HepG2 (cell line): ENCODE results near the gene MARS1. TPM values are rescaled to one million over a fixed set of nuclear protein-coding genes. Genes with fewer than 3 reads are reported as not detected.

Experiments used
- ARID2 ChIP-seq: sonication (generic); formaldehyde crosslinking; IDR thresholded peaks from 2 replicates; pipeline ENCODE4 v1.8.1; 2022; ENCODE audit warnings: mild to moderate bottlenecking, missing genetic modification reagents, borderline replicate concordance
- CCAR2 ChIP-seq: fragments of 200-400 bp; formaldehyde crosslinking; optimal IDR thresholded peaks from 2 replicates; pipeline ENCODE3; 2018; ENCODE audit warnings: low read depth, mild to moderate bottlenecking, low read length, moderate library complexity
- CENPT ChIP-seq: sonication (generic); formaldehyde crosslinking; IDR thresholded peaks from 2 replicates; pipeline ENCODE4 v1.8.0; 2022; ENCODE audit warnings: low read depth, mild to moderate bottlenecking, moderate library complexity, missing genetic modification reagents
- HHEX ChIP-seq: IDR thresholded peaks from 2 replicates; pipeline ENCODE4 v1.6.1; 2016; ENCODE audit warnings: control low read depth
- KDM5A ChIP-seq: fragments of 200-600 bp; sonication (generic); IDR thresholded peaks from 2 replicates; pipeline ENCODE4 v1.7.0; 2018; ENCODE audit warnings: antibody characterized with exemption, mild to moderate bottlenecking, low read length, borderline replicate concordance
- MTA3 ChIP-seq: sonication (generic); formaldehyde crosslinking; IDR thresholded peaks from 2 replicates; pipeline ENCODE4 v1.4.0; 2020; ENCODE audit warnings: missing genetic modification reagents
- SETDB1 ChIP-seq: sonication (generic); formaldehyde crosslinking; IDR thresholded peaks from 2 replicates; pipeline ENCODE4 v1.5.1; 2020; ENCODE audit warnings: missing genetic modification reagents, mild to moderate bottlenecking, borderline replicate concordance
- SMAD3 ChIP-seq: sonication (generic); formaldehyde crosslinking; IDR thresholded peaks from 2 replicates; pipeline ENCODE4 v1.4.0; 2020; ENCODE audit warnings: missing genetic modification reagents
- ZNF34 ChIP-seq: sonication (generic); formaldehyde crosslinking; IDR thresholded peaks from 2 replicates; pipeline ENCODE4 v1.4.0; 2020; ENCODE audit warnings: mild to moderate bottlenecking, missing genetic modification reagents, borderline replicate concordance
- ZNF496 ChIP-seq: sonication (generic); formaldehyde crosslinking; IDR thresholded peaks from 2 replicates; pipeline ENCODE4 v1.8.1; 2023; ENCODE audit warnings: mild to moderate bottlenecking, moderate library complexity, missing genetic modification reagents; ENCODE audit not compliant: insufficient replicate concordance
- ZNF512 ChIP-seq: sonication (generic); formaldehyde crosslinking; IDR thresholded peaks from 2 replicates; pipeline ENCODE4 v1.4.0; 2020; ENCODE audit warnings: mild to moderate bottlenecking, missing genetic modification reagents
- ZNF558 ChIP-seq: sonication (generic); formaldehyde crosslinking; IDR thresholded peaks from 2 replicates; pipeline ENCODE4 v1.9.0; 2022; ENCODE audit warnings: mild to moderate bottlenecking, missing genetic modification reagents, borderline replicate concordance
- ZNF850 ChIP-seq: sonication (generic); formaldehyde crosslinking; conservative IDR thresholded peaks from 2 replicates; pipeline ENCODE4 v1.9.0; 2021; ENCODE audit warnings: mild to moderate bottlenecking, missing genetic modification reagents
- polyA plus RNA-seq, 8 experiments: library from polyadenylated mRNA; depleted of rRNA in 3 of 8; stranded (reverse) in 7 of 8; unstranded in 1 of 8; fragments of >200 nt; fragmentation: Illumina TruSeq in 4 of 8; extraction: Trizol in 4 of 8; gene quantifications; 2 replicates each; pipeline versions ENCODE4 v1.2.1 to v1.2.3, GENCODE V29; 2011 to 2016; ENCODE audit warnings: low read depth in 4 of 8, missing spikeins in 1 of 8, mixed read lengths in 1 of 8; ENCODE audit not compliant: insufficient read depth in 1 of 8
- total RNA-seq, 5 experiments: library from RNA; depleted of rRNA; stranded (reverse); fragments of >200 nt; fragmentation: Illumina TruSeq; extraction: Trizol; gene quantifications; 2 replicates each; pipeline ENCODE4 v1.2.3, GENCODE V29; 2016; ENCODE audit warnings: low read depth in 1 of 5
- TF ChIP-seq, protein P1 (sequence below), 2 experiments: sonication (generic) in 1 of 2; formaldehyde crosslinking in 1 of 2; IDR thresholded peaks; 2 replicates each; pipeline versions ENCODE4 v1.4.0 to v1.6.1; 2016 to 2020; ENCODE audit warnings: borderline replicate concordance in 1 of 2, low read depth in 1 of 2, mild to moderate bottlenecking in 1 of 2, missing genetic modification reagents in 1 of 2
- TF ChIP-seq, protein P2 (sequence below): sonication (generic); formaldehyde crosslinking; IDR thresholded peaks from 2 replicates; pipeline ENCODE4 v1.5.0; 2020; ENCODE audit warnings: missing genetic modification reagents
- TF ChIP-seq, protein P3 (sequence below): sonication (generic); formaldehyde crosslinking; IDR thresholded peaks from 2 replicates; pipeline ENCODE4 v1.4.0; 2020; ENCODE audit warnings: mild to moderate bottlenecking, missing genetic modification reagents, borderline replicate concordance
- TF ChIP-seq, protein P4 (sequence below): sonication (generic); formaldehyde crosslinking; IDR thresholded peaks from 2 replicates; pipeline ENCODE4 v1.5.0; 2020; ENCODE audit warnings: missing genetic modification reagents, mild to moderate bottlenecking, borderline replicate concordance

The MARS1 gene
- total and polyA plus RNA-seq, 2 of the 13 experiments (the other 11 are each of a cell fraction or from before 2014, with no cell fraction given), result 115 to 181 TPM

DNA sequence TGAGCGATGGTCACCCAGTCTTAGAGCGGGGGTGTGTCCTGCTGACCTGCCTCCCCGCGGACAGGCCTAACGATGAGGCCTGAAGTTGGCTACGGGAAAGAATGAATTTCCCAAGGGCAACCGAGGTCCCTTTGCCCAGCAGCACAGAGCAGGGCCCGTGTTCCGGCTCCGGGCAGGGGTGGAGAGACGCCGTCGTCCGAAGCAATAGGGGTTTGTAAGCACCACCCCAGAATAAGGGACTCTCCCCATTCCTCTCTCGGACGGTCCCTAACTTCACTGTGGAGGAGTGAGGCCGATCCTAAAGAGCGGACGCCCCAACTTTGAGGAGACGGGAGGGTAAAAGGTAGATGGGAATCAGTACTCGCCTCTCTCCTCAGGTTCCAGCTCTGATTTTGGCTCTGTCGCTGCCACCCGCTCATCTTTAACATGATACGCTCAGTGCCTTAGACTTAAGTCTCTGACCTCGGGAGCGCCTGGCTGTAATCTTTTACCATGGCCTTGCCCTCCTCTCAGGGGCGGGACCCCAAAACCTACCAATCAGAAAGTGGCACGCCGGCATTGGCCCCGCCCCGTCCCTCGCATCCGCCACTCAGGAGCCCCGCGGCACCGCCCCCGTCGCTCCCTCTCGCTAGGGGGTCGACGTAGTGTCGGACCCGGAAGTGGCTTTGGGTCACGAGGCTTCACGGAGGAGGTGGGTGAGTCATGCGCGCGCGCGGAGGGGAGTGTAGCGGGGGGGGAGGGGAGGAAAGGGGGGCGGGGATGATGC is 32.4 kb downstream of the MARS1 start, which contains the start of gene DDIT3 (continued):
- TF ChIP-seq, protein P1, sequence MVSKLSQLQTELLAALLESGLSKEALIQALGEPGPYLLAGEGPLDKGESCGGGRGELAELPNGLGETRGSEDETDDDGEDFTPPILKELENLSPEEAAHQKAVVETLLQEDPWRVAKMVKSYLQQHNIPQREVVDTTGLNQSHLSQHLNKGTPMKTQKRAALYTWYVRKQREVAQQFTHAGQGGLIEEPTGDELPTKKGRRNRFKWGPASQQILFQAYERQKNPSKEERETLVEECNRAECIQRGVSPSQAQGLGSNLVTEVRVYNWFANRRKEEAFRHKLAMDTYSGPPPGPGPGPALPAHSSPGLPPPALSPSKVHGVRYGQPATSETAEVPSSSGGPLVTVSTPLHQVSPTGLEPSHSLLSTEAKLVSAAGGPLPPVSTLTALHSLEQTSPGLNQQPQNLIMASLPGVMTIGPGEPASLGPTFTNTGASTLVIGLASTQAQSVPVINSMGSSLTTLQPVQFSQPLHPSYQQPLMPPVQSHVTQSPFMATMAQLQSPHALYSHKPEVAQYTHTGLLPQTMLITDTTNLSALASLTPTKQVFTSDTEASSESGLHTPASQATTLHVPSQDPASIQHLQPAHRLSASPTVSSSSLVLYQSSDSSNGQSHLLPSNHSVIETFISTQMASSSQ (IDR thresholded peaks at IDR 0.05; ENCODE audit: low read depth), result no peak; the same call in 1 of the 2 replicates
- TF ChIP-seq, protein P1 (CRISPR knock-in tag; IDR thresholded peaks at IDR 0.05; ENCODE audit: borderline replicate concordance), result peak; percentile 73; the same call in 1 of the 2 replicates
- TF ChIP-seq SETDB1 (CRISPR knock-in tag), result no peak
- TF ChIP-seq, protein P2, sequence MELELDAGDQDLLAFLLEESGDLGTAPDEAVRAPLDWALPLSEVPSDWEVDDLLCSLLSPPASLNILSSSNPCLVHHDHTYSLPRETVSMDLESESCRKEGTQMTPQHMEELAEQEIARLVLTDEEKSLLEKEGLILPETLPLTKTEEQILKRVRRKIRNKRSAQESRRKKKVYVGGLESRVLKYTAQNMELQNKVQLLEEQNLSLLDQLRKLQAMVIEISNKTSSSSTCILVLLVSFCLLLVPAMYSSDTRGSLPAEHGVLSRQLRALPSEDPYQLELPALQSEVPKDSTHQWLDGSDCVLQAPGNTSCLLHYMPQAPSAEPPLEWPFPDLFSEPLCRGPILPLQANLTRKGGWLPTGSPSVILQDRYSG (CRISPR knock-in tag), result no peak
- no peak for TF ChIP-seq ZNF850
- 0 out of 2 replicates have a peak, but pooled peaks have one; percentile 44 for TF ChIP-seq KDM5A
- TF ChIP-seq ARID2 (CRISPR knock-in tag), result no peak
- TF ChIP-seq, protein P3, sequence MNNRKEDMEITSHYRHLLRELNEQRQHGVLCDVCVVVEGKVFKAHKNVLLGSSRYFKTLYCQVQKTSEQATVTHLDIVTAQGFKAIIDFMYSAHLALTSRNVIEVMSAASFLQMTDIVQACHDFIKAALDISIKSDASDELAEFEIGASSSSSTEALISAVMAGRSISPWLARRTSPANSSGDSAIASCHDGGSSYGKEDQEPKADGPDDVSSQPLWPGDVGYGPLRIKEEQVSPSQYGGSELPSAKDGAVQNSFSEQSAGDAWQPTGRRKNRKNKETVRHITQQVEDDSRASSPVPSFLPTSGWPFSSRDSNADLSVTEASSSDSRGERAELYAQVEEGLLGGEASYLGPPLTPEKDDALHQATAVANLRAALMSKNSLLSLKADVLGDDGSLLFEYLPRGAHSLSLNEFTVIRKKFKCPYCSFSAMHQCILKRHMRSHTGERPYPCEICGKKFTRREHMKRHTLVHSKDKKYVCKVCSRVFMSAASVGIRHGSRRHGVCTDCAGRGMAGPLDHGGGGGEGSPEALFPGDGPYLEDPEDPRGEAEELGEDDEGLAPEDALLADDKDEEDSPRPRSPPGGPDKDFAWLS (CRISPR knock-in tag), result no peak
- TF ChIP-seq ZNF558 (CRISPR knock-in tag), result no peak
- no peak for TF ChIP-seq ZNF512 (CRISPR knock-in tag)
- TF ChIP-seq SMAD3 (CRISPR knock-in tag), result no peak
- no peak for TF ChIP-seq ZNF496
- no peak for TF ChIP-seq HHEX (CRISPR knock-in tag)
- peak; percentile 69; the same call in 1 of the 2 replicates for TF ChIP-seq ZNF34 (CRISPR knock-in tag)
- no peak for TF ChIP-seq CCAR2
- TF ChIP-seq, protein P4, sequence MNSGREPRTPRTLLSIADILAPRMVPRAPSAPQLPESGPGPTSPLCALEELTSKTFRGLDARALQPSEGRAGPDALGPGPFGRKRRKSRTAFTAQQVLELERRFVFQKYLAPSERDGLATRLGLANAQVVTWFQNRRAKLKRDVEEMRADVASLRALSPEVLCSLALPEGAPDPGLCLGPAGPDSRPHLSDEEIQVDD (CRISPR knock-in tag), result no peak
- TF ChIP-seq CENPT (CRISPR knock-in tag), result 0 out of 2 replicates have a peak, but pooled peaks have one; percentile 7
- TF ChIP-seq MTA3 (CRISPR knock-in tag), result no peak
